HCT116 (cell line): ENCODE data around the gene PSMC3. TPM values are rescaled to one million over a fixed set of nuclear protein-coding genes. Genes with fewer than 3 reads are reported as not detected.

ENCODE experiments used
- ATAC-seq: fragments of 200-7000 bp; cut with Tn5 transposase; 2 replicates; pipeline ENCODE4 v1.9.1; 2020; ENCODE audit warnings: mild to moderate bottlenecking, moderate library complexity
- BruUV-seq: library from RNA; stranded (reverse); fragments of 400-500 nt; replicated peaks from 2 replicates; lab custom pipeline; 2021; lab: Mats Ljungman, UMichigan
- CTCF ChIA-PET: fragments of 300-600 bp; sonication (Branson Sonifier 250); formaldehyde crosslinking; loops from one replicate; lab custom pipeline; 2021; ENCODE audit warnings: antibody characterized with exemption; lab: Charles Lee
- POLR2A ChIA-PET: fragments of 300-600, 350-600 bp; sonication (Branson Sonifier 250); formaldehyde crosslinking; loops from one replicate; lab custom pipeline; 2021; ENCODE audit warnings: antibody characterized with exemption; lab: Charles Lee
- RAD21 ChIA-PET, 2 experiments: fragments of 300-600 bp; sonication (Branson Sonifier 250); formaldehyde crosslinking; loops; one replicate each; lab custom pipeline; 2023; ENCODE audit warnings: low total read pairs in 2 of 2; ENCODE audit not compliant: uncharacterized antibody in 2 of 2, unreplicated experiment in 2 of 2, low non-redundant PET in 1 of 2; lab: Charles Lee
- DNase-seq: peaks from one replicate; pipeline ENCODE4 v3.0.0-alpha.2; 2010; ENCODE audit warnings: low read depth, low spot score
- H2AFZ ChIP-seq: fragments of 200-600 bp; shearing (Covaris generic), sonication (generic); 2 replicates; pipeline ENCODE4 v1.6.1; 2017; ENCODE audit warnings: low read depth, mixed run types, mixed read lengths, antibody characterized with exemption, low read length; ENCODE audit not compliant: poor library complexity, severe bottlenecking
- H3K27ac ChIP-seq: 2 replicates; pipeline ENCODE4 v1.5.1; 2012; ENCODE audit warnings: low read depth, low read length
- H3K27me3 ChIP-seq: fragments of 200-600 bp; sonication (generic); 2 replicates; pipeline ENCODE4 v1.6.1; 2016; ENCODE audit warnings: mixed run types, low read length, mixed read lengths; ENCODE audit not compliant: insufficient read depth
- H3K36me3 ChIP-seq, 2 experiments: fragments of 200-500 bp in 1 of 2; fragments of 200-600 bp in 1 of 2; sonication (Bioruptor generic) in 1 of 2; sonication (generic) in 1 of 2; 2 replicates each; pipeline versions ENCODE4 v1.5.1 to v1.6.1; 2014 to 2016; ENCODE audit warnings: low read length in 2 of 2, inconsistent platforms in 1 of 2, mixed read lengths in 1 of 2, mixed run types in 1 of 2; ENCODE audit not compliant: insufficient read depth in 2 of 2, control insufficient read depth in 1 of 2
- H3K4me1 ChIP-seq, 2 experiments: fragments of 200-600 bp in 1 of 2; sonication (generic) in 1 of 2; 2 replicates each; pipeline versions ENCODE4 v1.5.1 to v1.6.1; 2012 to 2017; ENCODE audit warnings: low read length in 2 of 2, inconsistent platforms in 1 of 2, mild to moderate bottlenecking in 1 of 2, mixed read lengths in 1 of 2, mixed run types in 1 of 2, moderate library complexity in 1 of 2; ENCODE audit not compliant: insufficient read depth in 2 of 2, control insufficient read depth in 1 of 2
- H3K4me2 ChIP-seq: fragments of 200-600 bp; sonication (generic); 2 replicates; pipeline ENCODE4 v1.6.1; 2017; ENCODE audit warnings: mixed run types, low read length, mixed read lengths
- H3K4me3 ChIP-seq, 2 experiments: fragments of 200-600 bp in 1 of 2; sonication (generic) in 1 of 2; replicated peaks in 1 of 2; 2 replicates each; pipeline ENCODE4 v1.5.1; 2011 to 2016; ENCODE audit warnings: low read length in 2 of 2, control low read depth in 1 of 2, low read depth in 1 of 2, mild to moderate bottlenecking in 1 of 2, mixed read lengths in 1 of 2, mixed run types in 1 of 2
- H3K79me2 ChIP-seq: fragments of 200-600 bp; sonication (generic); 2 replicates; pipeline ENCODE4 v1.6.1; 2017; ENCODE audit warnings: mild to moderate bottlenecking, mixed run types, low read length, moderate library complexity, mixed read lengths; ENCODE audit not compliant: insufficient read depth
- H3K9ac ChIP-seq: fragments of 200-600 bp; sonication (generic); 2 replicates; pipeline ENCODE4 v1.6.1; 2016; ENCODE audit warnings: low read length, mixed read lengths
- H3K9me2 ChIP-seq: fragments of 200-600 bp; sonication (generic), shearing (Covaris generic); 2 replicates; pipeline ENCODE4 v1.6.1; 2017; ENCODE audit warnings: mixed run types, mild to moderate bottlenecking, moderate library complexity; ENCODE audit not compliant: insufficient read depth
- H3K9me3 ChIP-seq, 2 experiments: fragments of 200-500 bp in 1 of 2; fragments of 200-600 bp in 1 of 2; sonication (Bioruptor generic) in 1 of 2; sonication (generic) in 1 of 2; 2 replicates each; pipeline ENCODE4 v1.6.1; 2014 to 2017; ENCODE audit warnings: low read length in 2 of 2, mixed read lengths in 2 of 2, inconsistent platforms in 1 of 2, low read depth in 1 of 2, mild to moderate bottlenecking in 1 of 2, mixed run types in 1 of 2, moderate library complexity in 1 of 2; ENCODE audit not compliant: control insufficient read depth in 1 of 2, insufficient read depth in 1 of 2
- H4K20me1 ChIP-seq: fragments of 200-600 bp; sonication (generic), shearing (Covaris generic); 2 replicates; pipeline ENCODE4 v1.6.1; 2017; ENCODE audit warnings: mixed run types, mild to moderate bottlenecking, moderate library complexity; ENCODE audit not compliant: insufficient read depth
- ATF3 ChIP-seq: IDR thresholded peaks from 2 replicates; pipeline ENCODE4 v1.6.1; 2012
- CBX3 ChIP-seq: IDR thresholded peaks from 2 replicates; pipeline ENCODE4 v1.6.1; 2012; ENCODE audit warnings: low read depth
- CEBPB ChIP-seq: IDR thresholded peaks from 2 replicates; pipeline ENCODE4 v1.6.1; 2012; ENCODE audit warnings: low read depth
- EGR1 ChIP-seq: IDR thresholded peaks from 2 replicates; pipeline ENCODE4 v1.6.1; 2012; ENCODE audit warnings: low read depth
- ELF1 ChIP-seq: IDR thresholded peaks from 2 replicates; pipeline ENCODE4 v1.6.1; 2012; ENCODE audit warnings: low read depth, borderline replicate concordance
- EZH2 ChIP-seq: fragments of 200-600 bp; sonication (generic); IDR thresholded peaks from 2 replicates; pipeline ENCODE4 v1.6.1; 2017; ENCODE audit warnings: antibody characterized with exemption, mixed run types
- EZH2phosphoT487 ChIP-seq: fragments of 200-600 bp; IDR thresholded peaks from 2 replicates; pipeline ENCODE4 v1.6.1; 2018; ENCODE audit warnings: antibody characterized with exemption, borderline replicate concordance
- FOSL1 ChIP-seq: IDR thresholded peaks from 2 replicates; pipeline ENCODE4 v1.6.1; 2012; ENCODE audit warnings: low read depth
- JUND ChIP-seq: IDR thresholded peaks from 2 replicates; pipeline ENCODE4 v1.6.1; 2012
- MAX ChIP-seq: IDR thresholded peaks from 2 replicates; pipeline ENCODE4 v1.6.1; 2012
- POLR2A ChIP-seq: IDR thresholded peaks from 2 replicates; pipeline ENCODE4 v1.7.0; 2011; ENCODE audit warnings: borderline replicate concordance; ENCODE audit not compliant: insufficient read depth, insufficient read length; ENCODE audit errors: extremely low read depth
- POLR2AphosphoS5 ChIP-seq: IDR thresholded peaks from 2 replicates; pipeline ENCODE4 v1.6.1; 2011; ENCODE audit warnings: mild to moderate bottlenecking, low read depth, low read length, moderate library complexity
- RAD21 ChIP-seq: IDR thresholded peaks from 2 replicates; pipeline ENCODE4 v1.6.1; 2012; ENCODE audit warnings: low read depth, mild to moderate bottlenecking
- SIN3A ChIP-seq: IDR thresholded peaks from 2 replicates; pipeline ENCODE4 v1.6.1; 2012; ENCODE audit warnings: low read depth
- SRF ChIP-seq: IDR thresholded peaks from 2 replicates; pipeline ENCODE4 v1.6.1; 2012; ENCODE audit warnings: low read depth
- TCF7L2 ChIP-seq: IDR thresholded peaks from 2 replicates; pipeline ENCODE4 v1.7.0; 2011; ENCODE audit warnings: borderline replicate concordance, inconsistent platforms; ENCODE audit not compliant: insufficient read depth, insufficient read length; ENCODE audit errors: extremely low read depth
- YY1 ChIP-seq: IDR thresholded peaks from 2 replicates; pipeline ENCODE4 v1.6.1; 2011; ENCODE audit warnings: low read length, low read depth, moderate library complexity, mild to moderate bottlenecking; ENCODE audit not compliant: insufficient replicate concordance; ENCODE audit errors: extremely low read depth
- ZBTB33 ChIP-seq: IDR thresholded peaks from 2 replicates; pipeline ENCODE4 v1.6.1; 2011; ENCODE audit warnings: mild to moderate bottlenecking, low read length, moderate library complexity; ENCODE audit not compliant: insufficient replicate concordance; ENCODE audit errors: extremely low read depth
- ZFX ChIP-seq: fragments of 450-650 bp; IDR thresholded peaks from 2 replicates; pipeline ENCODE4 v1.6.1; 2017
- ZNF274 ChIP-seq: fragments of 200-500 bp; sonication (Bioruptor generic); IDR thresholded peaks from 2 replicates; pipeline ENCODE4 v1.6.1; 2014; ENCODE audit warnings: mild to moderate bottlenecking, low read depth, low read length, inconsistent platforms
- intact Hi-C: fragments of 100-400 bp; cut with micrococcal nuclease; formaldehyde crosslinking; loops from 2 replicates; pipeline ENCODE4 v1.10.0; 2022
- total RNA-seq: library from RNA; stranded (reverse); gene quantifications from one replicate; pipeline ENCODE4 v1.2.1, GENCODE V29; 2021; ENCODE audit not compliant: unreplicated experiment

PSMC3 gene
- total RNA-seq, 1 experiment from 2014 or later = 155 TPM

GRCh38 chr11:47431356-47432083 lies 5.3 kb upstream of the PSMC3 start:
- H3K4me1 ChIP-seq = peaks cover 4 to 10% of the 10 kb centered on the region in 2 experiments; a peak in 2 of 4 replicates
- H3K27ac ChIP-seq = no peak overlapping the region
- intact Hi-C loops = no loop called here
- H4K20me1 ChIP-seq = no peaks in the 10 kb centered on the region
- no TSS peak for BruUV-seq
- no peak overlapping the region for H3K9ac ChIP-seq
- no peak overlapping the region for H3K4me3 ChIP-seq
- CTCF ChIA-PET = no interaction called here
- no peaks in the 10 kb centered on the region for H3K9me2 ChIP-seq
- DNase-seq (no peak), ATAC-seq (no peak)
- RAD21 ChIA-PET = no interaction called here
- H3K4me2 ChIP-seq = no peak overlapping the region
- H3K79me2 ChIP-seq = no peaks in the 10 kb centered on the region
- no peaks in the 10 kb centered on the region for H3K27me3 ChIP-seq
- POLR2A ChIA-PET = no interaction called here
- no peaks in the 10 kb centered on the region for H3K9me3 ChIP-seq
- H3K36me3 ChIP-seq = no peaks in the 10 kb centered on the region
- H2AFZ ChIP-seq = no peak overlapping the region
- TF ChIP-seq SRF = no peak
- no peak for TF ChIP-seq EZH2phosphoT487
- no peak for TF ChIP-seq YY1
- TF ChIP-seq RAD21 = no peak

- BruUV-seq = no TSS peak
- TF ChIP-seq EZH2phosphoT487 (no peak), EGR1 (no peak), ATF3 (no peak), TCF7L2 (no peak), RAD21 (no peak), YY1 (no peak), ZBTB33 (no peak), POLR2A (no peak), MAX (no peak), ZFX (no peak), EZH2 (no peak), CEBPB (no peak), ZNF274 (no peak), CBX3 (no peak), SRF (no peak), JUND (no peak), SIN3A (no peak), ELF1 (no peak), FOSL1 (no peak), POLR2AphosphoS5 (no peak)
- no peak overlapping the region for H3K4me2 ChIP-seq
Observed at GRCh38 chr11:47430524-47430923, 4.3 kb upstream of the PSMC3 start.

More at GRCh38 chr11:47430524-47430923, 4.3 kb upstream of the PSMC3 start:
- Histone ChIP-seq H3K79me2 (peaks cover 7% of the 10 kb centered on the region), H3K9me2 (no peaks in the 10 kb centered on the region), H3K27me3 (no peaks in the 10 kb centered on the region), H3K27ac (no peak overlapping the region), H3K4me3 (no peak overlapping the region), H2AFZ (no peak overlapping the region), H4K20me1 (no peaks in the 10 kb centered on the region), H3K9ac (no peak overlapping the region), H3K9me3 (no peaks in the 10 kb centered on the region), H3K36me3 (0 out of 4 replicates have a peak, but pooled peaks cover 0 to 1% of the 10 kb centered on the region in 2 experiments), H3K4me1 (peaks cover 4 to 10% of the 10 kb centered on the region in 2 experiments; a peak in 2 of 4 replicates)
- ATAC-seq (no peak), DNase-seq (no peak)
- ChIA-PET POLR2A (no interaction called here), RAD21 (no interaction called here), CTCF (no interaction called here)
- intact Hi-C loops = no loop called here
